GM12891 (cell line): ENCODE results near the gene EYS.

Experiments
- POLR2A ChIP-seq: IDR thresholded peaks from 2 replicates; pipeline ENCODE4 v1.6.1; 2011; ENCODE audit warnings: low read depth, low read length, control low read depth
- POLR2AphosphoS5 ChIP-seq: IDR thresholded peaks from 2 replicates; pipeline ENCODE4 v1.6.1; 2011; ENCODE audit warnings: low read depth, low read length, control low read depth
- SPI1 ChIP-seq: IDR thresholded peaks from 2 replicates; pipeline ENCODE4 v1.6.1; 2011; ENCODE audit warnings: low read depth, low read length, control low read depth
- TAF1 ChIP-seq: IDR thresholded peaks from 2 replicates; pipeline ENCODE4 v1.6.1; 2011; ENCODE audit warnings: low read depth, low read length, control low read depth

- TF ChIP-seq POLR2A (no peak), POLR2AphosphoS5 (no peak), SPI1 (no peak), TAF1 (no peak)
Observed at GRCh38 chr6:64622944-64623343, 1084.1 kb downstream of the EYS start.
